Measurements from ENCODE around the gene FAM163B.

Gene FAM163B

DNA sequence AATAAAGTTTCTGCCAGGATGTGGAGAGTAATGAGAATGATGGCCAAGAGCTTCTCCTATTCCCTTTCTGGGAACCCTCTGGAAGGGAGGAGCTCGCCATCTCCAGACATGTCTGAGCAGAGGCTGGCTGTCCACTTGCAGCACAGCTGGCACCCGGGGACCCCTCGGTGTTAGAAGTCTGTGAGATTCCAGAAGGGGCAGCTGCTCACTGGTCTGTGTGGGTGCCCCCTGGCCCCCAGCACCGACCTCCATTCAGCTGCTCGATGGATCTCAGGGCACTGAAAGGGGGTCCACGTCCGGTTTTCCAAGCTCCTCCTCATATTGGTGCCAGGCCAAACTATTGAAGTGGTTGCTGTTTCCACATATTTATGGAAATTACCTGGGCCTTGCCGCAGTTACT is 3.6 kb upstream of the FAM163B start:
- no peaks in the 10 kb centered on the region for H3K4me1 ChIP-seq (ENCODE audit: insufficient read depth, low read length, severe bottlenecking)
- no peak overlapping the region for H2AFZ ChIP-seq (ENCODE audit: low read length)
- H3F3A ChIP-seq (ENCODE audit: insufficient read depth, low read length), result no peaks in the 10 kb centered on the region
- H3K27me3 ChIP-seq (ENCODE audit: insufficient read depth, low read length), result no peaks in the 10 kb centered on the region
- H3K9ac ChIP-seq (ENCODE audit: low read length), result no peak overlapping the region
- TF ChIP-seq EZH2 (IDR thresholded peaks at IDR 0.05; ENCODE audit: borderline replicate concordance, low read length), result no peak
- no peaks in the 10 kb centered on the region for H3K9me2 ChIP-seq (ENCODE audit: low read depth, low read length)
- no peaks in the 10 kb centered on the region for H3K36me3 ChIP-seq (ENCODE audit: insufficient read depth, low read length)
- H3K4me2 ChIP-seq (ENCODE audit: low read length), result no peak overlapping the region
- H3K79me2 ChIP-seq (ENCODE audit: insufficient read depth, low read length), result no peaks in the 10 kb centered on the region
- no peaks in the 10 kb centered on the region for H4K20me1 ChIP-seq (ENCODE audit: insufficient read depth, low read length)
- H3K4me3 ChIP-seq (ENCODE audit: low read depth, low read length, poor library complexity, severe bottlenecking), result no peak overlapping the region
- no peak overlapping the region for H3K27ac ChIP-seq (ENCODE audit: low read depth, low read length, poor library complexity, severe bottlenecking)
- H3K9me3 ChIP-seq (ENCODE audit: low read length), result no peaks in the 10 kb centered on the region

- Histone ChIP-seq H3F3A (ENCODE audit: insufficient read depth, low read length) (no peaks in the 10 kb centered on the region), H3K4me3 (ENCODE audit: low read depth, low read length, poor library complexity, severe bottlenecking) (no peak overlapping the region), H3K4me2 (ENCODE audit: low read length) (no peak overlapping the region), H3K27ac (ENCODE audit: low read depth, low read length, poor library complexity, severe bottlenecking) (no peak overlapping the region), H3K36me3 (ENCODE audit: insufficient read depth, low read length) (no peaks in the 10 kb centered on the region), H3K9ac (ENCODE audit: low read length) (no peak overlapping the region), H3K9me2 (ENCODE audit: low read depth, low read length) (no peaks in the 10 kb centered on the region), H2AFZ (ENCODE audit: low read length) (no peak overlapping the region), H3K9me3 (ENCODE audit: low read length) (no peaks in the 10 kb centered on the region), H4K20me1 (ENCODE audit: insufficient read depth, low read length) (no peaks in the 10 kb centered on the region), H3K4me1 (ENCODE audit: insufficient read depth, low read length, severe bottlenecking) (no peaks in the 10 kb centered on the region), H3K79me2 (ENCODE audit: insufficient read depth, low read length) (no peaks in the 10 kb centered on the region), H3K27me3 (ENCODE audit: insufficient read depth, low read length) (peaks cover 3% of the 10 kb centered on the region; the same call in 1 of the 2 replicates)
- TF ChIP-seq, protein P1, sequence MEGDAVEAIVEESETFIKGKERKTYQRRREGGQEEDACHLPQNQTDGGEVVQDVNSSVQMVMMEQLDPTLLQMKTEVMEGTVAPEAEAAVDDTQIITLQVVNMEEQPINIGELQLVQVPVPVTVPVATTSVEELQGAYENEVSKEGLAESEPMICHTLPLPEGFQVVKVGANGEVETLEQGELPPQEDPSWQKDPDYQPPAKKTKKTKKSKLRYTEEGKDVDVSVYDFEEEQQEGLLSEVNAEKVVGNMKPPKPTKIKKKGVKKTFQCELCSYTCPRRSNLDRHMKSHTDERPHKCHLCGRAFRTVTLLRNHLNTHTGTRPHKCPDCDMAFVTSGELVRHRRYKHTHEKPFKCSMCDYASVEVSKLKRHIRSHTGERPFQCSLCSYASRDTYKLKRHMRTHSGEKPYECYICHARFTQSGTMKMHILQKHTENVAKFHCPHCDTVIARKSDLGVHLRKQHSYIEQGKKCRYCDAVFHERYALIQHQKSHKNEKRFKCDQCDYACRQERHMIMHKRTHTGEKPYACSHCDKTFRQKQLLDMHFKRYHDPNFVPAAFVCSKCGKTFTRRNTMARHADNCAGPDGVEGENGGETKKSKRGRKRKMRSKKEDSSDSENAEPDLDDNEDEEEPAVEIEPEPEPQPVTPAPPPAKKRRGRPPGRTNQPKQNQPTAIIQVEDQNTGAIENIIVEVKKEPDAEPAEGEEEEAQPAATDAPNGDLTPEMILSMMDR (IDR thresholded peaks at IDR 0.05; ENCODE audit: low read length), result no peak
- no peak for TF ChIP-seq EZH2 (IDR thresholded peaks at IDR 0.05; ENCODE audit: borderline replicate concordance, low read length)
Measured at GRCh38 chr9:133612051-133612450, 2.9 kb upstream of the FAM163B start.

DNA sequence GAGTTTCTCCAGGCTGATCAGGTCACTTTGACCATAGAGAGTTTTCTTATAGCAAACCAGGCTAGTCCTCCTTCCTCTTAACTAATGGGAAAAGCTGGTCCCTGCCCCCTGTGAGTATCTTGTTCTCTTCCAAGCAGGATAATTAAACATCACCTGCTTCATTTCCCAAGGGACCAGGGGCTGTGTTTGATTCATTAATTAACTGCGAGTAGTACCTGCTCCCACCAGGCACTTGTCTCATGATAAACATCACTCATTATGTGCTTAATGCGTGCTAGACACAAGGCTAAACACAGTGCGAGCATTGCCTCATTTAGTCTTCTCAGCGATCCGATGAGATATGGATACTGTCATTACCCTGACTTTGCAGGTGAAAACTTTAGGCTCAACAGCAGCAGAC is 1.7 kb upstream of the FAM163B start:
- H2AFZ ChIP-seq (ENCODE audit: low read length), result no peak overlapping the region
- no peaks in the 10 kb centered on the region for H3K4me1 ChIP-seq (ENCODE audit: insufficient read depth, low read length, severe bottlenecking)
- H3K79me2 ChIP-seq (ENCODE audit: insufficient read depth, low read length), result no peaks in the 10 kb centered on the region
- H3K4me2 ChIP-seq (ENCODE audit: low read length), result no peak overlapping the region
- H3K27me3 ChIP-seq (ENCODE audit: insufficient read depth, low read length), result peaks cover 5% of the 10 kb centered on the region; the same call in 1 of the 2 replicates
- no peaks in the 10 kb centered on the region for H3F3A ChIP-seq (ENCODE audit: insufficient read depth, low read length)
- no peaks in the 10 kb centered on the region for H3K36me3 ChIP-seq (ENCODE audit: insufficient read depth, low read length)
- H3K4me3 ChIP-seq (ENCODE audit: low read depth, low read length, poor library complexity, severe bottlenecking), result no peak overlapping the region
- no peaks in the 10 kb centered on the region for H3K9me3 ChIP-seq (ENCODE audit: low read length)
- H3K9me2 ChIP-seq (ENCODE audit: low read depth, low read length), result no peaks in the 10 kb centered on the region
- no peak overlapping the region for H3K9ac ChIP-seq (ENCODE audit: low read length)
- H3K27ac ChIP-seq (ENCODE audit: low read depth, low read length, poor library complexity, severe bottlenecking), result no peak overlapping the region
- TF ChIP-seq, protein P1 (IDR thresholded peaks at IDR 0.05; ENCODE audit: low read length), result no peak
- no peak for TF ChIP-seq EZH2 (IDR thresholded peaks at IDR 0.05; ENCODE audit: borderline replicate concordance, low read length)
- no peaks in the 10 kb centered on the region for H4K20me1 ChIP-seq (ENCODE audit: insufficient read depth, low read length)

DNA sequence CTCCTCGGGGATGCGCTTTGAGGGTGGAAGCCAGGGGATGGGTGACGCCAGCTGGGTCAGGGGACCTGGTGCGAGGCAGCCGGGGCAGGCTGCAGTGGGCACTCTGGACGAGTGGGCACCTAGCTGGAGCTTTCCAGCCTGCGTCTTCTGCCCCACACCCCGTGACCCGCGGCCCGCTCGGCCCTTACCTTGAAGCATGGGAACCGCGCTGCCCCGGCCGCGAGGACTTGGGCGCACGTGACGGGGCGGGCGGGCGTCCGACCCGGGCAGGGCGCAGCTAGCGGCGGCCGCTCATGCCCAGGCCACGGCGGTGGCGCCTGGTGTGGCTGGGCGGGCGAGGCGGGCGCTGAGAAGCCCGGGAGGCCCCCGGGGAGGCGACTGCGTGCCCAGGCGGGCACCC is 300 bp downstream of the FAM163B start:
- Histone ChIP-seq H3K27me3 (ENCODE audit: insufficient read depth, low read length) (peaks cover 5% of the 10 kb centered on the region; the same call in 1 of the 2 replicates), H3K27ac (ENCODE audit: low read depth, low read length, poor library complexity, severe bottlenecking) (no peak overlapping the region), H3K4me1 (ENCODE audit: insufficient read depth, low read length, severe bottlenecking) (no peaks in the 10 kb centered on the region), H2AFZ (ENCODE audit: low read length) (no peak overlapping the region), H3K36me3 (ENCODE audit: insufficient read depth, low read length) (no peaks in the 10 kb centered on the region), H3K9ac (ENCODE audit: low read length) (no peak overlapping the region), H4K20me1 (ENCODE audit: insufficient read depth, low read length) (no peaks in the 10 kb centered on the region), H3K9me3 (ENCODE audit: low read length) (no peaks in the 10 kb centered on the region), H3K4me3 (ENCODE audit: low read depth, low read length, poor library complexity, severe bottlenecking) (no peak overlapping the region), H3K4me2 (ENCODE audit: low read length) (no peak overlapping the region), H3F3A (ENCODE audit: insufficient read depth, low read length) (no peaks in the 10 kb centered on the region), H3K9me2 (ENCODE audit: low read depth, low read length) (no peaks in the 10 kb centered on the region), H3K79me2 (ENCODE audit: insufficient read depth, low read length) (no peaks in the 10 kb centered on the region)
- TF ChIP-seq, protein P1 (IDR thresholded peaks at IDR 0.05; ENCODE audit: low read length), result no peak
- no peak for TF ChIP-seq EZH2 (IDR thresholded peaks at IDR 0.05; ENCODE audit: borderline replicate concordance, low read length)
